ENCODE results near the gene CTNNB1.

GRCh38 chr3:41198046-41198445, 1.3 kb upstream of the CTNNB1 start:
- TF ChIP-seq CSRNP3 (CRISPR knock-in tag; IDR thresholded peaks at IDR 0.05) (no peak), ZFP30 (CRISPR knock-in tag; IDR thresholded peaks at IDR 0.05) (no peak), ZC3H10 (CRISPR knock-in tag; IDR thresholded peaks at IDR 0.05) (no peak), ZNF70 (CRISPR knock-in tag; IDR thresholded peaks at IDR 0.05) (no peak), ESRRG (CRISPR knock-in tag; IDR thresholded peaks at IDR 0.05) (no peak), SNAI2 (CRISPR knock-in tag; IDR thresholded peaks at IDR 0.05) (no peak), RARB (CRISPR knock-in tag; IDR thresholded peaks at IDR 0.05) (no peak), TSHZ2 (CRISPR knock-in tag; IDR thresholded peaks at IDR 0.05) (no peak), ZNF565 (CRISPR knock-in tag; conservative IDR thresholded peaks at IDR 0.05; ENCODE audit: low read depth) (no peak), PATZ1 (CRISPR knock-in tag; IDR thresholded peaks at IDR 0.05; ENCODE audit: borderline replicate concordance) (no peak), ZFP3 (CRISPR knock-in tag; IDR thresholded peaks at IDR 0.05) (no peak), PPARA (CRISPR knock-in tag; IDR thresholded peaks at IDR 0.05; ENCODE audit: borderline replicate concordance) (no peak)

Measured in SK-N-SH treated with all-trans-retinoic acid at 6 μM for 48 hours (cell line).